ENCODE results near the gene HOXA3. TPM values are rescaled to one million over a fixed set of nuclear protein-coding genes. Genes with fewer than 3 reads are reported as not detected.

The HOXA3 gene
- polyA plus RNA-seq, 3 donors = not detected

GRCh38 chr7:27157702-27158431, 5.5 kb upstream of the HOXA3 start:
- H3K4me3 ChIP-seq (replicated peaks in 1 of 3; ENCODE audit: low read depth in 2 of 3, low read length in 3 of 3) = no peak overlapping the region
- H3K9ac ChIP-seq (ENCODE audit: insufficient read depth, low read length, poor library complexity, severe bottlenecking) = no peak overlapping the region
- no peak overlapping the region for H3K27ac Mint-ChIP-seq
- intact Hi-C loops (cut with micrococcal nuclease) = loop anchor here in 1 of 2 donors (5.0 kb wide), 2 partner anchors 61 to 1296 kb away; partner anchors contain the start of gene HOXA1
- no peaks in the 10 kb centered on the region for H3K79me2 ChIP-seq (ENCODE audit: insufficient read depth, low read length)
- no peak for TF ChIP-seq CTCF (IDR thresholded peaks at IDR 0.05)
- peak overlapping the region; percentile 41 to 80 for H3K4me3 Mint-ChIP-seq
- H3K4me1 ChIP-seq (ENCODE audit: control insufficient read depth in 1 of 2, insufficient read depth in 2 of 2, low read length in 2 of 2) = peaks cover 51 to 61% of the 10 kb centered on the region in 2 donors
- H3K36me3 Mint-ChIP-seq = peaks cover 6 to 24% of the 10 kb centered on the region in 2 donors
- H3K4me1 Mint-ChIP-seq = peaks cover 58% of the 10 kb centered on the region
- H3K27me3 ChIP-seq (ENCODE audit: control insufficient read depth in 2 of 2, insufficient read depth in 2 of 2, low read length in 2 of 2) = peaks cover 76 to 92% of the 10 kb centered on the region in 2 donors
- no peak for DNase-seq
- H3K9me3 ChIP-seq (replicated peaks in 1 of 2; ENCODE audit: control insufficient read depth in 1 of 2, insufficient read depth in 1 of 2, low read length in 2 of 2) = peaks cover 0 to 55% of the 10 kb centered on the region in 2 donors
- H3K36me3 ChIP-seq (replicated peaks in 1 of 2; ENCODE audit: control insufficient read depth in 1 of 2, insufficient read depth in 2 of 2, low read length in 2 of 2) = no peaks in the 10 kb centered on the region
- H4K20me1 ChIP-seq (ENCODE audit: insufficient read depth, low read length) = no peaks in the 10 kb centered on the region
- H3K27me3 Mint-ChIP-seq (ENCODE audit: low read depth in 3 of 3) = peaks cover 89 to 93% (median 90%) of the 10 kb centered on the region in 3 donors
- 0% methylated on average over 6 of the region's 30 CpGs for WGBS (ENCODE audit: insufficient coverage)
- H3K9me3 Mint-ChIP-seq = peaks cover 0 to 57% (median 23%) of the 10 kb centered on the region in 7 donors
- H3K4me2 ChIP-seq (replicated peaks; ENCODE audit: extremely low read depth, low read length, poor library complexity, severe bottlenecking) = no peak overlapping the region
- no peak overlapping the region for H2AFZ ChIP-seq (ENCODE audit: insufficient read depth, low read depth, low read length, poor library complexity, severe bottlenecking)
- no peak overlapping the region for H3K27ac ChIP-seq (ENCODE audit: low read depth in 1 of 2, low read length in 2 of 2)

- peaks cover 5 to 21% of the 10 kb centered on the region in 2 donors for H3K36me3 Mint-ChIP-seq
- H3K9ac ChIP-seq (ENCODE audit: insufficient read depth, low read length, poor library complexity, severe bottlenecking) = no peak overlapping the region
- H3K9me3 Mint-ChIP-seq = peaks cover 0 to 61% (median 23%) of the 10 kb centered on the region in 7 donors
- H2AFZ ChIP-seq (ENCODE audit: insufficient read depth, low read depth, low read length, poor library complexity, severe bottlenecking) = no peak overlapping the region
- H3K4me3 Mint-ChIP-seq = peak overlapping the region in 1 of 2 donors; percentile 80
- no peak overlapping the region for H3K27ac Mint-ChIP-seq
- peaks cover 82 to 92% of the 10 kb centered on the region in 2 donors for H3K27me3 ChIP-seq (ENCODE audit: control insufficient read depth in 2 of 2, insufficient read depth in 2 of 2, low read length in 2 of 2)
- H3K4me2 ChIP-seq (replicated peaks; ENCODE audit: extremely low read depth, low read length, poor library complexity, severe bottlenecking) = no peak overlapping the region
- no peak overlapping the region for H3K27ac ChIP-seq (ENCODE audit: low read depth in 1 of 2, low read length in 2 of 2)
- H3K9me3 ChIP-seq (replicated peaks in 1 of 2; ENCODE audit: control insufficient read depth in 1 of 2, insufficient read depth in 1 of 2, low read length in 2 of 2) = peaks cover 0 to 63% of the 10 kb centered on the region in 2 donors
- TF ChIP-seq CTCF (IDR thresholded peaks at IDR 0.05) = no peak
- peaks cover 58 to 63% of the 10 kb centered on the region in 2 donors for H3K4me1 ChIP-seq (ENCODE audit: control insufficient read depth in 1 of 2, insufficient read depth in 2 of 2, low read length in 2 of 2)
- no peak overlapping the region for H3K4me3 ChIP-seq (replicated peaks in 1 of 3; ENCODE audit: low read depth in 2 of 3, low read length in 3 of 3)
- no peak for DNase-seq
- H3K79me2 ChIP-seq (ENCODE audit: insufficient read depth, low read length) = no peaks in the 10 kb centered on the region
- H3K4me1 Mint-ChIP-seq = peaks cover 64% of the 10 kb centered on the region
- peaks cover 87 to 96% (median 90%) of the 10 kb centered on the region in 3 donors for H3K27me3 Mint-ChIP-seq (ENCODE audit: low read depth in 3 of 3)
- 2% methylated on average over 22 of the region's 30 CpGs for WGBS (ENCODE audit: insufficient coverage)
- H4K20me1 ChIP-seq (ENCODE audit: insufficient read depth, low read length) = no peaks in the 10 kb centered on the region
- H3K36me3 ChIP-seq (replicated peaks in 1 of 2; ENCODE audit: control insufficient read depth in 1 of 2, insufficient read depth in 2 of 2, low read length in 2 of 2) = no peaks in the 10 kb centered on the region
- intact Hi-C loops (cut with micrococcal nuclease) = loop anchor here in 1 of 2 donors (5.0 kb wide), 2 partner anchors 60 to 1295 kb away; partner anchors contain the start of gene HOXA1
Measured at GRCh38 chr7:27156916-27157701, 4.7 kb upstream of the HOXA3 start.

Data from CD14-positive monocyte (primary cell).